ENCODE results near the gene IVNS1ABP.

DNA sequence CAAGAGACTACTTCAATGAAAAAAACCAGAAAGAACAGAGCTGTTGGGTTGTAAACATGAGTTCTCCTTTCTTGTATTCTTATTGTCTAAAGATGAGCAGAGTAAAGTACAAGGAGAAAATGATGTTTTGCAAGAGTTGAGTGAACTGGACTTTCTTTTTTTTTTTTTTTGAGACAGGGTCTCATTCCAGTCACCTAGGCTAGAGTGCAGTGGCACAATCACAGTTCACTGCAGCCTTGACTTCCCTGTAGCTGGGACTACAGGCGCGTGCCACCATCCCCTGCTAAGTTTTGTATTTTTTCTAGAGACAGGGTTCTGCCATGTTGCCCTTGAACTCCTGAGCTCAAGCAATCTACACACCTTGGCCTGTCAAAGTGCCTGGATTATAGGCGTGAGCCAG lies 7.1 kb upstream of the IVNS1ABP start:
- no peak for TF ChIP-seq POLR2A (IDR thresholded peaks at IDR 0.05)
- TF ChIP-seq, protein P1, sequence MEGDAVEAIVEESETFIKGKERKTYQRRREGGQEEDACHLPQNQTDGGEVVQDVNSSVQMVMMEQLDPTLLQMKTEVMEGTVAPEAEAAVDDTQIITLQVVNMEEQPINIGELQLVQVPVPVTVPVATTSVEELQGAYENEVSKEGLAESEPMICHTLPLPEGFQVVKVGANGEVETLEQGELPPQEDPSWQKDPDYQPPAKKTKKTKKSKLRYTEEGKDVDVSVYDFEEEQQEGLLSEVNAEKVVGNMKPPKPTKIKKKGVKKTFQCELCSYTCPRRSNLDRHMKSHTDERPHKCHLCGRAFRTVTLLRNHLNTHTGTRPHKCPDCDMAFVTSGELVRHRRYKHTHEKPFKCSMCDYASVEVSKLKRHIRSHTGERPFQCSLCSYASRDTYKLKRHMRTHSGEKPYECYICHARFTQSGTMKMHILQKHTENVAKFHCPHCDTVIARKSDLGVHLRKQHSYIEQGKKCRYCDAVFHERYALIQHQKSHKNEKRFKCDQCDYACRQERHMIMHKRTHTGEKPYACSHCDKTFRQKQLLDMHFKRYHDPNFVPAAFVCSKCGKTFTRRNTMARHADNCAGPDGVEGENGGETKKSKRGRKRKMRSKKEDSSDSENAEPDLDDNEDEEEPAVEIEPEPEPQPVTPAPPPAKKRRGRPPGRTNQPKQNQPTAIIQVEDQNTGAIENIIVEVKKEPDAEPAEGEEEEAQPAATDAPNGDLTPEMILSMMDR (IDR thresholded peaks at IDR 0.05), result no peak
